ENCODE results near the gene TMC1. TPM values are rescaled to one million over a fixed set of nuclear protein-coding genes. Genes with fewer than 3 reads are reported as not detected.

The TMC1 gene
- polyA plus RNA-seq, 4 donors = 0.63 to 1.4 (median 0.88) TPM

DNA sequence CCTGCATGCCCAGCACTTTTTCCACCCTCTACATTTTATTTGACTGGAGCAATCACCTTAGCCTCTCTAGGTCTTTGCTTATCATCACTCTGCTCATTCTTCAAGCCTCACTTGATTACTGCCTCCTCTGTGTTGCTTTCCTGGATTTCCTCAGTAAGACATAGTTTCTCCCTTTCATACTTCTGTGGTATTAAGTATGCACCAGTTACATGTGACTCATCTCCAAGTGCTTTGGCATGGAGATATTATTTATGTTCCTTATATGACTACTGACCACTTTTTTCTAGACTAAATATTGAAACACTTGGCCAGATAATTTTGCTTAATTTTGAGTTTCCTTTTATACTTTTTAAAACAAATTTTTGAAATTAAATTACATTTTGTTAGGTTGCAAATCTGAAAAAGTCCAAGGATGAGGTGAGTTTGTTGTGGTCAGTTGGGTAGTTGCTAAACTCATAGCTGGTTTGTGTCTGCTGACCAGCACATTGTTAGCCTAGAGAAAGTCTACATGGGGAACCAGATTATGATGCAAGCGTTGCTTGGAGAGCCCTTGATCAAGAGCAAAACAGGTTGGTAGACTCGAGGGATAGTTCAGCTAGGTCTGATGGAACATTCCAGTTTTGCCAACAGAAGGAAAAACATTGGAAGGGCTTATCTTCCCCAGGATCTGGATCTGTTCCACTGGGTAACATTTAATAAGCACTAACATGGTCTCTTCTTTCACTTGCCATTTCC lies 140.2 kb downstream of the TMC1 start:
- DNase-seq (ENCODE audit: low read depth in 4 of 4, low spot score in 3 of 4) = no peak

DNA sequence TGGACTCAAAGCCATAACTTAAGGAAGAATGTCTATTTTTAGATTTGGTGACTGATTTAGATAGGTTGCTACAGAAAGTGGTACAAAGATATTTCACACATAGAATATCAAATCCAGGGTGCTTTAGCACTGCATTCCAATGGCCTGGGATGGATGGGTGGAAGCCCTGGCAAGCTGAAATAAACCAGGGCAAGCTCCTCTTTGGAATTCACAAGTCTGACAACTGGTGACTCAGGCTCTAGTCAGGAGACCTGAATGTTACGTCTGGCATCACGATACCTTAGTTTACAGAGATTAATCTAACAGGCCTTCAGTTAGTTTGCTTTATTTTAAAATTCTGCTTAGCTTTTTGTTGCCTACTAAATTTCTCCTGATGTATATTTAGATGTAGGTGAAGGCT lies 144.0 kb downstream of the TMC1 start:
- no peak for DNase-seq (ENCODE audit: low read depth in 4 of 4, low spot score in 3 of 4)

DNA sequence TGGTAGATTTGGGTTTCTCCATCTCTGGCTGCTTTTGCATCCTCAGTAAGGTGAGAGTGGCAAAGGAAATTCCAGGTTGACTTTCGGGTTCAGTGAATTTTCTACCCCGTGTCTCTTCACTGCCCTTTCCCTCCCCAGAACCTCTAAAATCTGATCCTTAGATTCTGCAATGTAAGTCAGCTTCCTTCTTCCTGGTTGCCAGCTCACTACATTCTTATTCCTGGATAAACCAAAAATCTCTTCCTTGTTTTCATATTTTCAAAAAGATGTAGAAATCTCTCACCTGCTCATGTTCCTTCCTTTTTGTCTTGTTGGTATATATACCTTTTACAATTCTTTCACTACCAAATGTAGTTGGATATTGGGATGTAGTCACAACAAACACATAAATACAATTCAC lies 145.8 kb downstream of the TMC1 start:
- DNase-seq (ENCODE audit: low read depth in 4 of 4, low spot score in 3 of 4) = no peak

DNA sequence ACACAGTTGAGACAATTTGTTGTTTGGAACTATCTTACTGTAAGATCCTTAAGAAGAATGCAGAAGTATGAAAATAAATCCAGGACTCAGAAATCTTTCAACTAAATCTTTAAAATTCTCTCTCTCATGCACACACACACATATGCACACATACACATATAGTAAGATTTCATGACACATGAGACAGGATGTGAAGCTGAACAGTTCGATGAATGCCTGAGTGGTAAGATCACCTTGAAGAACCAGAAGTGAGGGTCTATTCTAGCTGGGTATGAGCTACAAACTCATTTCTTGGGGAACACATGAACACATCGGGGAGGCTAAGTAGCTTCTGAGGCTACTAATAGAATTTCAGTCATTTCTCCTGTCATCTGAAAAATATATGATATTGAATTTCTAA lies 153.6 kb downstream of the TMC1 start:
- DNase-seq (ENCODE audit: low read depth in 4 of 4, low spot score in 3 of 4) = no peak

DNA sequence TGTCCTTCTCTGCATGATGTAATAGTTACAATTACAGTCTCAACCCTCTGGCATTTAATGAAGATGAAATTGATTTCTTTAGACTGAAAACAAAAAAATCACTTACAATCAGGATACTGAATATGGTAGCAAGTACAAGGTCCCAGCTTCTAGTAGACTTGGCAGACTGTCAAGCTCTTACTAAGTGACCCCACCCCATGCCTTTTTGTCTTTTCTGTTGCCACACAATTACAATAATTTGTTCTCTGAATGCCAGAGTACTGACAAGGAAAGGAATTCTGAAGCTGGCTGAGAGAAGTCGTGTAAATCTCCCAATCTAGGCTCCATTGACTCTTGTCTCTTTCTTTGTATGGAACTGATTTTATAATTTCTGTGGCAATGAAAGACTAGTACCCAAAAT lies 154.2 kb downstream of the TMC1 start:
- no peak for DNase-seq (ENCODE audit: low read depth in 4 of 4, low spot score in 3 of 4)

DNA sequence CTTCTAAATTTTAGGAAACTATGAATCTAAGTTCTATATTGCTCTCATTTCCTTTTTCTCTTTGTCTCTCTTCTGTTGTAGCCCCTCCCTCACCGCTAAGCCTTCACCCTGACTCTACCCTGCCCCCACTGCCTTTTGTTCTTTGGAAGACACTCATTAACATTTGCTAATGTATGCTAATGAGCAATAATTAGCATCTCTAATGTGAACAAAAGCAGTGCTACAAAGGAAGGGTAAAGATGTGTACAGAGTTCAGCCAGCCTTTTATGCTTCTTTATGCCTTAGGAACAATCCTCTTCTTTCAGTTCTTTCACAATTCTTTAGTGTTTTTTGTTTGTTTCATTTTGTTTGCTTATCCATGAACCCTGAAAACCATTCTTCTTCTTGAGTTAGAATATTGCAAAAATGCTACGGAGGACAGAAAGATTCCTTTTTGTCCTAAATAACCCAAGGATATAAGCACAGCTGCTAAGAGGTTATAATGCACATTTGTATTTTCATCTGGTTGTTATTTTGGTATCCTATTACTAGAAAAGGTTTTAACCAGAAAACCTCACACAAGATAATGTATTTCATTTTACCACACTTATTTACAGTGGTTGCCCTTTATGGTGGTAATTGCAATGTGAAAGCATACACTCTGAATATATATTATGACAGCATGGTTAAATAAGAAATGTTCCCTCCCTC lies 159.3 kb downstream of the TMC1 start:
- DNase-seq (ENCODE audit: low read depth in 4 of 4, low spot score in 3 of 4) = no peak

DNA sequence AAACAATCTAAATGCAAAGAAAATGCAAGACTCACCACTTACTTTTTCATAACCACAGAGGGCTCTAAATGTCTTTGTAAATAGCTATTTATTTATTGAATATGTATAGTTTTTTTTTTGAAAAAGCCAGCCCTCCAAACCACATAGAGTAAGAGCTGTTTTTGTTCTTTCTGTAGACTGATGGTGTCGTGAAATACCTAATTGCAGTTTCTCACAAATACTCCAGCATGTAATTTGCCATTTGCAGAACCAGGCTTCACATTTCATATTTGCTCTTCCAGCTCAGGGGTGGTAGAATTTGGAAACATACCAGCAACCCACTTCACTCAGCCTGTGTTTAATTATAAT lies 159.8 kb downstream of the TMC1 start:
- no peak for DNase-seq (ENCODE audit: low read depth in 4 of 4, low spot score in 3 of 4)

DNA sequence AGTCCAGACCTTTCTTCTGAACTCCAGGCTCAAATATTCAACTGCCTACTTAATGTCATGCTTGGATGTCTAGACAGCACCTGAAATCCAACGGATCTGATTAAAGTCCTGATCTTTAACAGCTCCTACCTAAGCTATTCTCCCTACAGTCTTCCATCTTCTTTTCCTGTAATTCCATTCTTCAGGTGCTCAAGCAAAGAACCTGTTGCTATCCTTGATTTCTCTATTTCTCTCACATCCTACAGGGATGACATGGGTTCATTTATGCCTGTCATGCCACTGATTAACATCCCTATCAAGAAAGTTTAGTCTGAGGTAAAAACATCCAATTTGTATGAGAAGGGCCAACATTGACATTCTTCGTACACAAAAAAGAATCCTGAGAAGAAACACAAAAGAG lies 163.2 kb downstream of the TMC1 start:
- DNase-seq (ENCODE audit: low read depth in 4 of 4, low spot score in 3 of 4) = no peak

DNA sequence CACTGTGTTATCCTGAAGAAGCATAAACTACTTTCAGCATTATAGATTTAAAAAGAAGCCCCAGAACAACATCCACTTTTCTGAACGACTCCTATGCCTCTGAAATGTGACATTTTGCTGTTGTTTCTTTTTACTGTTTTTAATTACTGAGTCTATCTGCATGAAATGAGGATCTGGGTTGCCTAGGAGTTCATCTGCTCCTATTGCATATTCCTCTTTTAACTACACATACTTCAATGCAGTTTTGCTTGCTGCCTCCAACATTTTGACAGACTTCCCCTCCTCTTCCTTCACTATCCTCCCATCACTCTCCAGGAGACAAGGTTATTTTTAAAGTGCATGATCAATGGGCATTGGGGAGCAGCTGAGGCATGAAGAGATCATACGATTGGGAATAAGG lies 164.5 kb downstream of the TMC1 start:
- DNase-seq (ENCODE audit: low read depth in 4 of 4, low spot score in 3 of 4) = no peak

DNA sequence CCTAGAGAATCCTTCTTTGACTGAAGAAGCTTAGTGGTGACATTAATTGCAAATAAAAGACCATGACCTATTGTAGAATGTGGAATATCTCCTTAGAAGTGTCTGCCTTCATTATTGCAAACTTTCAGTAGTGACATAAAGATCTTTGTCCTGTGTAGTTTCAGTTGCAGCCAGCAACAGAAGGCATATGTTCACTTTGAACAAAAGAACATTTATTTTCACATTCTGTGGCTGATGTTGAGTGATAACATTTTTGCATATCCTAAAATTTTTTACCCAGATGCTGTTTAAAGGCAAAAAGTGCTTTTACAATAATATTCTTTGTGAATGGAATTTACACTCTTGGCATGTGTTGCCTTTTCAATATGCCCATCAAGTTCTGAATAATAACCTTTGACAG lies 165.9 kb downstream of the TMC1 start:
- no peak for DNase-seq (ENCODE audit: low read depth in 4 of 4, low spot score in 3 of 4)

DNA sequence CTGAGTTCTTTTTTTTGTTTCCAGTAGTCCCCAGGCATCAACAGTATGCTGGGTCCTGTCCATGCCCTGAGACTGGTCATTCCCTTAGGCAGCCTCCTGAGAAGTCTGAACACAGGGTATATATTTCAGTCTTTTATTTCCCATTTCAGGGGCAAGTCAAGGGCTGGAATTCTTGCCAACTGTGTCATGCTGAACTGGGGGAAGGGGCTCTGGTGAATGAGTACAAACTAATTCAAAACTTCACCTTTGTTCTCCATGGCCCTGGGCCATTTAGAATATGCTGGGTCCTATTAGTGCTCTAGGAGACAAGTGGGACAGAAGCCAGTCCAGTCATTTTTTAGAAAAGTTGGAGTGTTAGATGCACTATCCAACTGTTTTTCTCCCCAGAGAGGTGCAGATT lies 170.3 kb downstream of the TMC1 start:
- DNase-seq (ENCODE audit: low read depth in 4 of 4, low spot score in 3 of 4) = no peak

DNA sequence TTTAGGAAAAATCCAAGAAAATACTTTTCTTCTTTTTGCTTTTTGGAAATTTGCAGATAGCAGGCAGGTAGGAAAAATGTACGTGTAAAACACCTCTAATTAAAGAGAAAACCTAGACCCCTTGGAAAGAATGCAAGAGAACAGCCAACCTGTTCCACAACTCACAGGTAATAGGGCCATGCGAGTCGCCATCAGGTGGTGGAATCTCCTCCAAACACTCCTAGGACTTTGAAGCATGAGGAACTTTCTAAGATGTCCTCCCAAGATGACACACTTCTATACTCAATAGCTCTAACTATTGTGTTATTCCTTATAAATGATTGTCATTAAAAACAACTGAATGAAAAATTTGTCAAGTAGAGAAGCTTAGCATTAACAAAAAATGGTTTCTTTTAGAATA lies 174.0 kb downstream of the TMC1 start:
- no peak for DNase-seq (ENCODE audit: low read depth in 4 of 4, low spot score in 3 of 4)

DNA sequence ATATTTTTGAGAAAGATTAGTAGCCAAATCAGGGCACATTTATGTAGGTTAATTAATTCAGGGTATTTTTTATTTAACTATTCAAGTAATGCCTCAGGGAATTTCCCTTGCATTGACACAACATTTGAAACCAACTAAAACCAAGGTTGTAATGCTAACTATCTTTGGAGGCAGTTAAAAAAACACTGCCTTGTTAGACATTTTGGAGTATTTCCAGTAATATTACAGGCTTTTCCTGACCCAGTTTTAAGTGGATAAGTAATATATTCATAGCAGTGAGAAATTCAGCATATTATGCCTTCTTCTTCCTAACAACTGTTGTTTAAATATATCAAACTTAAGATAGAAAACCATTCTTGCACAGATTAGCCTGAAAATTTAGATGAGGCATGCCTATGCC lies 175.1 kb downstream of the TMC1 start:
- DNase-seq (ENCODE audit: low read depth in 4 of 4, low spot score in 3 of 4) = no peak

DNA sequence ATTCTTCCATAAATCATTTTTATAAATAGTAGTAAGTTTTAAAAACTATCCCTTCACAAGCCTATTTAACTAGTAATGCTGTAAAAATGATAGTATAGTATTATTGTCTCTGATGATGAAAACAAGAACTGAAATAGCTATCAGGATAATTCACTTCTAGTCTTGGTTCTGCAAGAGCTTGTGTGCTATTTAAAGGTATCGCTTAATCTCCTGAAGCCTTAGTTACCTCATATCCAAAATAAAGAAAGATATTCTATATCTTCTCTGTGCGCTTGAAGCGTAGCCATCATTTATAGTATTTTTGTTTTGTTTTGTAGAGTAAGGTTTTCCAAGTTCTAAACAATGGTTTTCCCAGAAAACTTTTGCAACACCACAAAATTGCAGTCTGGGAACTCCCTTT lies 180.1 kb downstream of the TMC1 start:
- no peak for DNase-seq (ENCODE audit: low read depth in 4 of 4, low spot score in 3 of 4)

DNA sequence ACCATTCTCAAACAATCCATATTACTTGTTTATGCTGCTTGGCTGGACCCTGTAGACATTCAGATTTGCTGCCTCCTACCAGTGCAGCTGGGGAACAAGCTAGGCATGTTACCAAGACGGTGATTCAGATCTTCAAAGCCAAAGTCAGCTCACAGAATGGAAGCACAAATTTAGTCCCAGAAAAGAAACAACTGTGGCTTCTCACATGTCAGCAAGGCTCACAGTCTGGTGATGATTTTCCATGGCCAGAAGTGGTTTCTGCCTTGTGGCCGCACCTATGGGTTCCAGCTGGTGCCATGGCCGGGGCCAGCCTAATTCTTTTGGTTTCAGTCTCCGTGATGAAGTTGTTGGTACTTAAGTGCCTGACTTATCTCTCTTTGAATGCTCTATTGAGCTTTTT lies 182.2 kb downstream of the TMC1 start:
- DNase-seq (ENCODE audit: low read depth in 4 of 4, low spot score in 3 of 4) = no peak

DNA sequence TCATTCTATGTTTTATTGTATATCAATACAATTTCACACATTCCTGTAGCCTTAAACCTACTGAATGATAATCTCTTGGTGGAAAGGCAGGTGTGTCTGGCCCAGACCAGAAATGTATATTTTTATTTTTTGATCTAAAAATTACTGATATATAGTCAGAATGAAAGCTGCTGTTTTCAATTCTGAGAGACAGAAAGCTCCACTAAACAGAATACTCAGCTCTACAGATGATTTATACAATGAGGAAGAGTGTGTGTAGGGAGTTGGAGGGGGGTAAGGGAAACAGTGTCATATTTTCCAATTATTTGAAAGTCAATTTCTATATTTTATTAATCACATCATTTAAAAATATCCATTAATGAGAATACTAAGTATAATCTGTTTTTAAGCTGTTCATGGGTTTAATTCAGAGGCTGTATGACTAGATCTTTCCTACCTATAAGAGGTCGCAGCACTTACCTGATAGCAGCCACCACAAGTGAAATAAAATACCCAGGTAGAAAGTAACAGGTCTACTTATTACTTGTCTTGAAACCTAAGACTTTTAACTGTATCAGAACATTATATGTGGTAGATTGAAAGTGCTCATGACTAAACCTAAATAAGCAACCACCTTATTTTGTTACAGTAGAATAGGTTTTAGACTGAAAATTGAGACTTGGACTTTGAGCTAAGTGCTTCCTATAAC lies 183.4 kb downstream of the TMC1 start:
- no peak for DNase-seq (ENCODE audit: low read depth in 4 of 4, low spot score in 3 of 4)

DNA sequence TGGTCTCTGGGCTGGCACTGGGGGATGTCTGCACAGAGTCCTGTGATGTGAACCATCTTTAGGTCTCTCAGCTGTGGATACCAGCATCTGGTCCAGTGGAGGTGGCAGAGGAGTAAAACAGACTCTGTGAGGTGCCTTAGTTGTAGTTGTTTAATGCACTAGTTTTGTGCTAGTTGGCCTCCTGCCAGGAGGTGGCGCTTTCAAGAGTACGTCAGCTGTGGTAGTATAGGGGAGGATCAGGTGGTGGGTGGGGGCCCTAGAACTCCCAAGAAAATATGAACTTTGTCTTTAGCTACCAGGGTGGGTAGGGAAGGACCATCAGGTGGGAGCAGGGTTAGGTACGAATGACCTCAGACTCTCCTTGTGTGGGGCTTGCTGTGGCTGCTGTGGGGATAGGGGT lies 197.1 kb downstream of the TMC1 start:
- DNase-seq (ENCODE audit: low read depth in 4 of 4, low spot score in 3 of 4) = no peak

DNA sequence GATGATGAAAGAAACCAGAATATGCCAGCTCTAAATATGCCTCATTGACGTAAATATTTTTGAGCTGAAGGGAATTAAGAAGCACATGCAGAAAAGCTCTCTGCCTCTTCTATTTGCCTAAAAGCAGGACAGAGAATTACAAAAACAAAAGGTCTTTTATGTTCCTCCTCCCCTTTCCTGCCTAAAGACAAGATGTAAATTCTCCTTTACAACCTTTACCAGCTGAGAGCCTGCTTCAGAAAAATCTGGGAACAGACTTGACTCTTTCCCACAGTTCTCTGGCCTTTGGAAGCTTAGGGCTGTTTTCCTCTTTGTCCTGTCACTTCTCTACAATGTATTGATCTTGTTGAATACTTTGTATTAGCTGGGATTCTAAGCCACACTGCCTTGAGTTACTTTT lies 199.7 kb downstream of the TMC1 start:
- no peak for DNase-seq (ENCODE audit: low read depth in 4 of 4, low spot score in 3 of 4)

DNA sequence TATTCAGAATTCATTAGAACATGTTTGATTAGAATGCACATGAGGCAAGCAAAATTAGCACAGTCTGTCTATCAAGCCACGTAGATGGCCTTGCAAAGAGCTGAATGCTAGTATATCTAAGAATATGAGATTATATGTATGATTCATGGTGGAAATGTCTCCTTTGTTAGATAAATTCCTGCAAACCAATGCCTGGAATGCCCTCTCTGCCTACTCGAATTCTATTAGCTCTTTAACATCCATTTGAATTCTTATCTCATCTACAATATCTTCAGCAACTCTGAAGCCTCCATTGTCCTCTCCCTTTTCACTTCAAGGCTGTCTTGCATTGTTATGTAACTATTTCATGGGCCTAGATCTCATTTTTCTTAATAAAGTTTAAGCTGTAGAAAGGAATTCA lies 205.5 kb downstream of the TMC1 start:
- no peak for DNase-seq (ENCODE audit: low read depth in 4 of 4, low spot score in 3 of 4)

DNA sequence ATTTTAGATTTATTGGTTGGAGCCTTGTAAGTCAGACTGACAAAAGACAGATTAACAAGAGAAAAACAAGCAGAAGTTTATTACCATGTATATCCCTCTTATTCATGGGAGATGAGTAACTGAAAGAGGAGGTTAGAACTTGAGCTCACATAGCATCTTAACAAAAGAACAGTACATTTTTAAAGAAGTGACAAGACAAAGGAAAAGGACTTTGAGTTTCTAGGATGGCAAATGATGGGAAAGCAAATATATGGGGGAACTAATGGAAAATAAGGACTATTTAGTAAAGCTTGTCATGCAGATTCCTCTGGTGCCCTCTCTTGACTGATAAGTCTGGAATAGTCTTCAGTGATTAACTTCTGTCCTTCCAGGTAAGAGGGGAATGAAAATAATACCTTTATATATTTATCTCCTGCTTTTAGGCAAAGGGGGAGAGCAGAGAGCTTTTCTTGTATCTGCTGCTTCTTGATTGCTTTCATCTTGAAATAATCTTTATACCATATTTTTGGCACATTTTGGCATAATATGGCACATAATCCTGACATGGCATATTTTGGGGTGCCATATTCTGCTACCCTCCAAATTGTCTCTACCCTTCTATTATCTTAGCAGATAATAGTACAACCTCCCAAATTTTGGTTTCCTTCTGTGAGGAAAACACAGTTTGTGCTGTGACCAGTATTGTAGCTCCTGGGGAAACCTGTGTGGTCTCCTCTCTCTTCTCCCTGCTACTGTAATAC lies 206.8 kb downstream of the TMC1 start:
- DNase-seq (ENCODE audit: low read depth in 4 of 4, low spot score in 3 of 4) = no peak

DNA sequence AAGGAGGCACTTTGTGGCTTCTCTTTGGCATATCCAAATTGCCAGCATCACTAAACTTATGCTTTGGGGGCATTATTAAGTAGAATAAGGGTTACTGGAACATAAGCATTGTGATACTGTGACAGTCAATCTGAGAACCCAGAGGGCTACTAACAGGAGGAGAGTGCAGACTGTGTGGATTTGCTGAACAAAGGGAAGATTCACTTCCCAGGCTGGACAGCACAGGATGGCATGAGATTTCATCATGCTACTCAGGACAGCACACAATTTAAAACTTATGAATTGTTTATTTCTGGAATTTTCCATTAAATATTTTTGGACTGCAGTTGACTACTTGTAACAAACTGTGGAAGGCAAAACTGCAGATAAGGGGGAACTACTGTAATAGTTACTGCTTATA lies 212.5 kb downstream of the TMC1 start:
- no peak for DNase-seq (ENCODE audit: low read depth in 4 of 4, low spot score in 3 of 4)
